ENCODE measurements around the gene NELL2. TPM values are rescaled to one million over a fixed set of nuclear protein-coding genes. Genes with fewer than 3 reads are reported as not detected.

NELL2 gene
- total and polyA plus RNA-seq, 9 of the 15 experiments (the other 6 are each of a cell fraction or from before 2014, with no cell fraction given), result 0.32 to 1.1 (median 0.53) TPM

DNA sequence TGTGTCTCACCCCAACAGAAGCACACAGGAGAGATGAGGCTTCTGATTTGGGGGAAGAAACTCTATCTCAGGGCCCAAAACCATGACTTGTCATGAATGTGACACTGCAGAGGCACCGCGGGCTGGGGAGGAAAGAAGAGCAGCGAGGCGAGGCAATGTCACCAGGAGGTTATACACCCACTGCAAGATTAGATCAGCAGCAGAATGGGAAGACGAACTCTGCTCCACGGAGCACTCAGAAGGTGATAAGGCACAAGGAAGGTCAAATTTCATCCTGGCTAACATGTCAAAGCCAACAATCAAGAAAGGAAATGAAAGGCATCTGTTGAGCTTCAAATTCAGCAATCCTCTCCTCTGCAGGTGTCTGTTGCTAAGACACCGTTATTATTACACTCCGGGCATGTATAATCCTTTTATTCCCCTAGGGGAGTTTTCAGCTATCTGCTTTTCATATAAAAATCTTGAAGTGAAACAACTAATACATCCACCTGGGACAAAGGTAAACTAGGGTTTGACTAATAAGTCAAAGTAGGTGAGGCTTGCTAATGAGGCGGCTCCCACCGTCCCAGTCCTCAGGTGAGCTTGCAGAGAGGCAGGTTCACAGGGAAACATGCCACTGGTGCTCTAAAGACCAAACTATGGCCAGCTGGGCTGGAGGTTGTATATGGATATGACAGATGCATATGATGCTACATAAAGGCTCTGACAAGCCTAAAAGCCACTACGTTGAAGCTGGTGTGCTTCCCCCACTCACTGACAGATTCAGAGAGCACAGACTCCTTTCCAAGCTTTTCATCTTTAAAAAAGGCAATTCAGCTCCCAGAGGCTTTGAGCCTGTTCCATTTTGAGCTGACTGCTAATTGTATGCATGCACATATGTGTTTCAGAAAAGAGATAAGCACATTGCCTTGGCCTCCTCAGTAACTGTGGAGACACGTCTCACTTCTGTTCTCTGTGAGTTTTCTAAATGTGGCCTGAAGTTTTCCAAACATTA, 221.2 kb downstream of the NELL2 start:
- DNase-seq (ENCODE audit: extremely low read depth in 1 of 4, low spot score in 3 of 4) (no peak), ATAC-seq (no peak), FAIRE-seq (no peak)
- Histone ChIP-seq H3K27ac (ENCODE audit: extremely low read depth, low read depth, low read length) (no peak overlapping the region), H3K4me1 (replicated peaks in 1 of 2; ENCODE audit: control insufficient read depth in 2 of 2, insufficient read depth in 2 of 2, low read length in 2 of 2) (no peaks in the 10 kb centered on the region), H3K4me2 (ENCODE audit: insufficient read depth, low read length) (no peak overlapping the region), H3K79me2 (ENCODE audit: control insufficient read depth, insufficient read depth, low read length) (no peaks in the 10 kb centered on the region), H3K9ac (ENCODE audit: insufficient read depth in 1 of 2, low read depth in 2 of 2, low read length in 2 of 2) (no peak overlapping the region), H3K27me3 (ENCODE audit: control insufficient read depth in 2 of 2, insufficient read depth in 2 of 2, low read length in 2 of 2) (no peaks in the 10 kb centered on the region), H3K36me3 (ENCODE audit: control insufficient read depth, insufficient read depth, low read length) (no peaks in the 10 kb centered on the region), H4K20me1 (replicated peaks; ENCODE audit: control insufficient read depth, insufficient read depth, low read length) (no peaks in the 10 kb centered on the region), H2AFZ (ENCODE audit: low read depth, low read length) (no peak overlapping the region), H3K4me3 (no peak overlapping the region), H3K9me1 (ENCODE audit: control insufficient read depth, insufficient read depth, low read length) (no peaks in the 10 kb centered on the region), H3K9me3 (replicated peaks; ENCODE audit: control insufficient read depth, insufficient read depth, low read depth, low read length) (no peaks in the 10 kb centered on the region)
- in situ Hi-C loops (cut with MboI) (no loop called here), intact Hi-C loops (cut with micrococcal nuclease) (no loop called here)
- ChIA-PET CTCF (ENCODE audit: low intra/inter-chr PET ratio) (no interaction called here), POLR2A (no interaction called here)
- TF ChIP-seq, protein P1, sequence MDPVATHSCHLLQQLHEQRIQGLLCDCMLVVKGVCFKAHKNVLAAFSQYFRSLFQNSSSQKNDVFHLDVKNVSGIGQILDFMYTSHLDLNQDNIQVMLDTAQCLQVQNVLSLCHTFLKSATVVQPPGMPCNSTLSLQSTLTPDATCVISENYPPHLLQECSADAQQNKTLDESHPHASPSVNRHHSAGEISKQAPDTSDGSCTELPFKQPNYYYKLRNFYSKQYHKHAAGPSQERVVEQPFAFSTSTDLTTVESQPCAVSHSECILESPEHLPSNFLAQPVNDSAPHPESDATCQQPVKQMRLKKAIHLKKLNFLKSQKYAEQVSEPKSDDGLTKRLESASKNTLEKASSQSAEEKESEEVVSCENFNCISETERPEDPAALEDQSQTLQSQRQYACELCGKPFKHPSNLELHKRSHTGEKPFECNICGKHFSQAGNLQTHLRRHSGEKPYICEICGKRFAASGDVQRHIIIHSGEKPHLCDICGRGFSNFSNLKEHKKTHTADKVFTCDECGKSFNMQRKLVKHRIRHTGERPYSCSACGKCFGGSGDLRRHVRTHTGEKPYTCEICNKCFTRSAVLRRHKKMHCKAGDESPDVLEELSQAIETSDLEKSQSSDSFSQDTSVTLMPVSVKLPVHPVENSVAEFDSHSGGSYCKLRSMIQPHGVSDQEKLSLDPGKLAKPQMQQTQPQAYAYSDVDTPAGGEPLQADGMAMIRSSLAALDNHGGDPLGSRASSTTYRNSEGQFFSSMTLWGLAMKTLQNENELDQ (CRISPR knock-in tag; IDR thresholded peaks at IDR 0.05; ENCODE audit: borderline replicate concordance), result no peak
- TF ChIP-seq TARDBP (IDR thresholded peaks at IDR 0.05) (no peak), MAFF (IDR thresholded peaks at IDR 0.05; ENCODE audit: low read length) (no peak), RFX5 (IDR thresholded peaks at IDR 0.05; ENCODE audit: low read depth, low read length) (no peak), MED1 (CRISPR knock-in tag; IDR thresholded peaks at IDR 0.05; ENCODE audit: borderline replicate concordance) (no peak), ZNF133 (CRISPR knock-in tag; IDR thresholded peaks at IDR 0.05) (no peak), MYC (IDR thresholded peaks at IDR 0.05; ENCODE audit: low read depth, low read length) (no peak), MYC (CRISPR knock-in tag; IDR thresholded peaks at IDR 0.05; ENCODE audit: borderline replicate concordance, low read depth) (no peak), ZKSCAN1 (IDR thresholded peaks at IDR 0.05; ENCODE audit: low read depth, low read length) (no peak), ZNF253 (CRISPR knock-in tag; conservative IDR thresholded peaks at IDR 0.05) (no peak)
- TF ChIP-seq, protein P2, sequence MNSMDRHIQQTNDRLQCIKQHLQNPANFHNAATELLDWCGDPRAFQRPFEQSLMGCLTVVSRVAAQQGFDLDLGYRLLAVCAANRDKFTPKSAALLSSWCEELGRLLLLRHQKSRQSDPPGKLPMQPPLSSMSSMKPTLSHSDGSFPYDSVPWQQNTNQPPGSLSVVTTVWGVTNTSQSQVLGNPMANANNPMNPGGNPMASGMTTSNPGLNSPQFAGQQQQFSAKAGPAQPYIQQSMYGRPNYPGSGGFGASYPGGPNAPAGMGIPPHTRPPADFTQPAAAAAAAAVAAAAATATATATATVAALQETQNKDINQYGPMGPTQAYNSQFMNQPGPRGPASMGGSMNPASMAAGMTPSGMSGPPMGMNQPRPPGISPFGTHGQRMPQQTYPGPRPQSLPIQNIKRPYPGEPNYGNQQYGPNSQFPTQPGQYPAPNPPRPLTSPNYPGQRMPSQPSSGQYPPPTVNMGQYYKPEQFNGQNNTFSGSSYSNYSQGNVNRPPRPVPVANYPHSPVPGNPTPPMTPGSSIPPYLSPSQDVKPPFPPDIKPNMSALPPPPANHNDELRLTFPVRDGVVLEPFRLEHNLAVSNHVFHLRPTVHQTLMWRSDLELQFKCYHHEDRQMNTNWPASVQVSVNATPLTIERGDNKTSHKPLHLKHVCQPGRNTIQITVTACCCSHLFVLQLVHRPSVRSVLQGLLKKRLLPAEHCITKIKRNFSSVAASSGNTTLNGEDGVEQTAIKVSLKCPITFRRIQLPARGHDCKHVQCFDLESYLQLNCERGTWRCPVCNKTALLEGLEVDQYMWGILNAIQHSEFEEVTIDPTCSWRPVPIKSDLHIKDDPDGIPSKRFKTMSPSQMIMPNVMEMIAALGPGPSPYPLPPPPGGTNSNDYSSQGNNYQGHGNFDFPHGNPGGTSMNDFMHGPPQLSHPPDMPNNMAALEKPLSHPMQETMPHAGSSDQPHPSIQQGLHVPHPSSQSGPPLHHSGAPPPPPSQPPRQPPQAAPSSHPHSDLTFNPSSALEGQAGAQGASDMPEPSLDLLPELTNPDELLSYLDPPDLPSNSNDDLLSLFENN (IDR thresholded peaks at IDR 0.05; ENCODE audit: low read depth in 2 of 2, low read length in 2 of 2), result no peak
- TF ChIP-seq, protein P3, sequence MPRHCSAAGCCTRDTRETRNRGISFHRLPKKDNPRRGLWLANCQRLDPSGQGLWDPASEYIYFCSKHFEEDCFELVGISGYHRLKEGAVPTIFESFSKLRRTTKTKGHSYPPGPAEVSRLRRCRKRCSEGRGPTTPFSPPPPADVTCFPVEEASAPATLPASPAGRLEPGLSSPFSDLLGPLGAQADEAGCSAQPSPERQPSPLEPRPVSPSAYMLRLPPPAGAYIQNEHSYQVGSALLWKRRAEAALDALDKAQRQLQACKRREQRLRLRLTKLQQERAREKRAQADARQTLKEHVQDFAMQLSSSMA (CRISPR knock-in tag; IDR thresholded peaks at IDR 0.05), result no peak
- TF ChIP-seq, protein P4, sequence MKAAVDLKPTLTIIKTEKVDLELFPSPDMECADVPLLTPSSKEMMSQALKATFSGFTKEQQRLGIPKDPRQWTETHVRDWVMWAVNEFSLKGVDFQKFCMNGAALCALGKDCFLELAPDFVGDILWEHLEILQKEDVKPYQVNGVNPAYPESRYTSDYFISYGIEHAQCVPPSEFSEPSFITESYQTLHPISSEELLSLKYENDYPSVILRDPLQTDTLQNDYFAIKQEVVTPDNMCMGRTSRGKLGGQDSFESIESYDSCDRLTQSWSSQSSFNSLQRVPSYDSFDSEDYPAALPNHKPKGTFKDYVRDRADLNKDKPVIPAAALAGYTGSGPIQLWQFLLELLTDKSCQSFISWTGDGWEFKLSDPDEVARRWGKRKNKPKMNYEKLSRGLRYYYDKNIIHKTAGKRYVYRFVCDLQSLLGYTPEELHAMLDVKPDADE (conservative IDR thresholded peaks at IDR 0.05; ENCODE audit: control insufficient read depth, low read depth, low read length), result no peak
- 0% methylated on average over 11 of the region's 12 CpGs for WGBS (ENCODE audit: insufficient coverage, low coverage, missing lambda C conversion rate)
- no TSS peak for BruUV-seq (replicated peaks)

Measured in K562 (cell line).